HG02798 (cell line): ENCODE measurements around the gene PARP8.

Experiments used
- ATAC-seq: cut with Tn5 transposase; IDR thresholded peaks from one replicate; pipeline ENCODE4 v1.9.1; 2021; ENCODE audit warnings: mild to moderate bottlenecking; ENCODE audit not compliant: unreplicated experiment, poor library complexity

Gene PARP8

DNA sequence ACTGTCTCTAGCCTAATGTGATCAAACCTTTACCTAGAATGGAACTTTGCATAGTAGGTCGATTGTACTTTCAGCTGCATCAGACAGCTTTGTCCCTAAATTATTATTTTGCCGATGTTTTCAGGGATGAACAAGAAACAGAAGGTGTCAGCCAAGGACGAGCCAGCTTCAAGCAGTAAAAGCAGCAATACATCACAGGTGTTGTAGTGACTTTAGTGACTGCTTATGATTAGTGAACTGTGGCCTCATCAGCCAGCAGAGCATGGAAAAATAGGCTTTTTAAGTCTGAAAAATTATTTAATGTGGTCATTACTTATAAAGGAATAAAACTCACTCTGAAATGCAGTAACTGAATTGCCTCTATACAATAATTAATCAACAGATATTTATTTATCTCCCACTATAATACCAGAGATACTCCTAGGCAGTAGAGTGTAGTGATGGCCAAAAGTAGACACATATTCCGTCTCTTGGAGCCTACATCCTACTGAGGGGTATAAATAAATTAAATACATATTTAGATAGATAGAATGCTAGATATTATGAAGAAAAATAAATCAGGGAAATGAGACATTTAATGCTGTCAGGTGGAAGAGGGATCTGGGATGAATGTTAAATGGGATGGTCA, 166.3 kb downstream of the PARP8 start:
- ATAC-seq = no peak

DNA sequence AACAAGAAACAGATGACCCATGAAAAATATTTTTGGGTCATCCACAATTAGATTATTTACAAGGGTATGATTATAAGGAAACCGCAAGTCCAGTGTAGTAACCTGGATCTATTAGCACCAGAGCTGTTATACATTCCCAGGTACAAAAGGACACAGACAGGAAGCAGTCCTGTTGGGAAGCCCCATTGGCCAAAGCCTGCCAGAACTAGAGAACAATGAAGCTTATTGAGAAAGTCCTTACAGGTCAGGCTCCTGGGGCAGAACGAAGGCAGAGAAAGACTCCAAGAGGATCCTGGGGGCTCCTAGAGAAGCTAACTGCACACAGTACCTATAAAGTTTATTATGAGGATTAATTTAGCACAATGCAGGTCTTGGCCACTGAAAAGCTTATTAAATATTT, 169.9 kb downstream of the PARP8 start:
- ATAC-seq = no peak

DNA sequence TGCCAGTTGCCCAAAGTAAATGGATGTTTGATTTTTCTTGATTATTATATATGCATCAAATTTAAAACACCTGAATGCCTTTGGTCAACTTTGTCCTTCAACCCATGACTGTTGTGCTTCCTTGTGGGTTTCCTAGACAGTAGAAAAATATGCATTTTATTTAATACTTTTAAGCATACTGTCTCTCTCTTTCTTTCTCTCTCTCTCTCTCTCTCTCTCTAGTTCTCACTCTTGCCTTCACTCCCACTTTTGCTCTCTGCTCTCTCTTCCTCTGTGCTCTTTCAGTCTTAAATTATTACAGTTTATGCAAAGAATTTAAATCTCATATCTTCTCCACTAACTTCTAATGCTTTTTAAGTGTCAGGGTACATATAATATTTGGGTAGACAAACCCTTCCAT, 173.0 kb downstream of the PARP8 start:
- no peak for ATAC-seq

DNA sequence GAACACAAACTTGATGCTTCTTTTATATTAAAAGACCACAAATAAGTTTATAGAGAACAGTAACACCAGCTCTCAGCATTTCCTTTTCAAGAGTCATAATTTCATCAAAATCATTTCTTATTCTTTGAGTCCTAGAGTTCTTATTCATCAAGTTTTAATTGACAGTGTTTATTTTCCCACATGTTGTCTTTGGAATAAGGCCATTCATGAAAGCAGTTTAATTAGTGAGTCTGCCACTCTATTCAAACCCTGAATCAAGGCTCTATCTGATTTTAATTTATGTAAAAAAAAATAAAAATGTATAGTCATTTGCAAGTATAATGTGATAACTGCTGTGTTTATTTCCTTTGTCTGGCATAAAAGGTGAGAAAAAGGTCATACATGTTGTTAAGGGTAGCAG, 176.7 kb downstream of the PARP8 start:
- ATAC-seq = no peak

DNA sequence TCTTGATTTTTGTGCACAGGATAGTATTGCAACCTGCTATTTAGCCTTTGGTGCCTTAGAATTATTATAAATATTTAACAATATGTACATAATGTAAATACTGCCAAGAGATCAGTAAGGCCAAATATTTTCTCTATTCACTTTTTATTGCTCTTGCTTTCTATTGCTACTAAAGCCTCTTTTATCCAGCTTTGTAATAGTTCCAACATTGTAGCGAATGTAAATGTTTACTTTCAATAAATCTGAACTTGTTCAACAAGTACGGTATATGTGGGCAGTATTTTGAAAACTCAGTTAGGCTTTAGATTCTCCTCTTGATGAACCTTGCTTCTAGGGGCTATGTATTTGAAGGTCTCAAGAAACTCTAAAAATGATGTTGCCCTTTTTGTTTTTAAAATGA, 179.8 kb downstream of the PARP8 start:
- no peak for ATAC-seq

DNA sequence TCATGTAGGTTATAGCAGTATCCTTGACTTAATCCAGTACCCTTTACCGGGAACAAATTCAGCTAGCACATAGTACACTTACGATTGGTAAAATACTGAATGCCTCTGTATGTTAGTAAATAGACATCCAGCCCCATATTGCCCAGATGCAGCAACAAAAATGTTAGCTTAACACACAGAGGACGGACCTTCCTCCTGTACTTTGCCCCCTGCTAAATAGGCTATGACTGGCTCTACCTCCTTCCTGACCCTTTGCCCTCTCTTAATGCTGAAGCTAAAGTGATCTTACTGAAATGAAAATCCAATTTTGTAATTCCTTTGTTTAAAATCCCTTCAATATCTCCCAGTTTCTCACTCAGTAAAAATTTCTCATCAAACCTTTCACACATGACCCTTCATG, 183.1 kb downstream of the PARP8 start:
- ATAC-seq = no peak

DNA sequence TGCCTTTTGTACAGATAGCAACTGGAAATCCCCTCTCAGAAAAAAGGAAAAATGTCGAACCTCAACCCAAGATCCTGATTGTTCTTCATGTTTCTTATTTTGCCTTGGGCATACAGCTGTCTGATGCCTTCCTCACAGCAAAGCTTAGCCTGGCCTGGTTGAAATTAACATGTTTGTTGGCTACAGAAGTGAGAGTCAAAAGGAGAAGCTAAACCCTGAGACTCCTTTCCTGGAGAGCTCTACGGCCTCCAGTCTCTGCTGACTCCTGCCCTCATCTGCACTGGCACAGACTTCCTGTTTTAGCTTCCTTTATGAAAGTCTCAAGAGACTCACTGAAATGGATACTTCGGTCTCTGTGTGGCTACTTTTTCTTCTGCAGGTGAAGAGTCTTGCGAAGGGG, 186.7 kb downstream of the PARP8 start:
- peak; percentile 72 for ATAC-seq

DNA sequence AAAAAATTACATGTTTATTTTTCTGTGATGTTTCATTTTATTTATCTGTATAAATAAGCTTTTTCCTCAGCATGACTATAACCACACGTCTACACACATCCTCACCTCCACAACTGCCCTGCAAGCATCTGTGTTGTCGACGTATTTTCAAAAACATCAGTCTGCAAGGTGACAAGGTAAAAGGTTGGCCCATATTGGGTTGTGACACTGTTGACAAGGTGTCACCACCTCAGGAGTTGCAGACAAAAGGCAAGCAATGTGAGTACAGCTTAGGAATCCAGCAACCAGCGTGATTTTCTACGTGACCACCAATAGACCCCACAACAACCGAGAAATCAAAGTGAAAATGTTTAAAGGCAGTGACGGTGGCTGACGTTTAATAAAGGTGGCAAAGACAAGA, 187.6 kb downstream of the PARP8 start:
- no peak for ATAC-seq

DNA sequence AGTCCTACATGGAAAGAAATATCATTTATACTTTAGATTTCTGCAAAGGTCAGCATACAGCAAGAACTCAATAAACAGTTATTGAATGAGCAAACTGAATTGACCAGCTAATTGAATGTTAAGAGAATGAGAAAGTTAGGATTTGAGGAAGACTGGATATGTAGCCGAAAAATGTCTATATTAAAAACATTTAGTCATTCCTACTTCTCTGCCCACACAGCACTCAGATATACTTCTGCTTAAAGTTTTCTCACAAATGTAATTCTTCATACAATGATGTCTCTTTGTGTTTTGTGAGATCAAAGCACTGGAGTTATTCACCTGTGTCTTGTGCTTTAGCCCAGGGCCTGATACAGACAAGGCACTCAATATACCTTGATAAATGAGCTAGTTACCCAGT, 188.6 kb downstream of the PARP8 start:
- no peak for ATAC-seq

DNA sequence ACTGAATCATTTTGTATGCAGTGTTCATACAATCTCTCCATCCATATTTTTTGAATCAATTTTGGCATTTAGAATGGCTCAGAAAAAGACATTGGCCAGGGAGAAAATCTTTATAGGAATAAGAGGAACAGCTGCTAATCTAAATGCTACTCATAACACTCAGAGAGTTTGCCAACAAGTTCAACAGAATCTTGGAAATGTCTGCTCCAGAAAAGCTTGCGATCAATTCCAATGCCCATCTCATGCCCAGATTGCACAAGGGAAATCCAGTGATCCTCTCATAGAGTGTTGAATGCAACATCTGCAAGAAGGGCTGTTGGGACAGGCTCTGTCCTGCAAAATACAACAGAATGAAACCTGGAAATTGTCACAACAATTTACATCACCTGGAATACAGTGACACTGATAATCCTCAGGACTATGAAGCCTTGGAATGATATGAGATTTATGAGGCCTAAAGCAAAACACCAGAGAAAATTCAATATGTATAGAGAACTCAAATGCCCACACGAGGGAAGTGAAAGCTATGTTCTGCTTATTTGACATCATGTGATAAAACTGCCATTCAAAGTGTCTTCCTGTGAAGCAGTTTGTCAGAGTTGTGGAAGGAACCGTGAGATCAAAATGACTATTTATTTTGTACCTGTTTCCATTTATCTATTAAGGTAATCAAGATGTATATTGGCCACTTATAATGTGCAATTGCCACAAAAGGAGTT, 190.1 kb downstream of the PARP8 start:
- peak; percentile 75 for ATAC-seq

DNA sequence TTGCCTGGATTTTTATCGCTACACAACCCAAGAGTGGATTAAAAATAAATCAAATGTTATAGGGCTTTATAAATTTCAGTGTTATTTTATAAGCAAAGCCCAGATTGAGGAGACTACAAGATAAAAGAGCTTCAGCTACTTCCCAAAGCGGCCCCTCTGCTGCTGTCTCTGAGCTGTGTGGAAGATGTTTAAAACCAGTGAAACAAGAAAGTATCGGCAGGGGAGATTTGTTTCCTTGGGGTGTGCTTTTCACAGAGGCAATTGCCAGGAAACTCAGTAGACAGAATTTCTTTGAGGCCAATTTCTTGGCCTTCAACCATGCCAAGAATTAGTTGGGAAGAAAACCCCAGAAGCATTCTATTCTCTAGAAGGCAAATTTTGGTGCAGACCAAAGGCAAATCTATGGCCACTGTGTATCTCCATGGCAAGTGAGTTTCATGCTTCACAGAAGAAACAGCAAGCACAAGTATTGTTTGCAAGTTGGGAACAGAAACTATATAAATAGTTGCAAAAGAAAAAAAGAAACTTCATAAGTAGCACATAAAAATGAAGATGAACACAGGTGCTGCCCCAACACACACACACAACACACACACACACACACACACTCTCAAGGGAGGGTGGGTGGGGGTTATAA, 197.2 kb downstream of the PARP8 start:
- no peak for ATAC-seq

DNA sequence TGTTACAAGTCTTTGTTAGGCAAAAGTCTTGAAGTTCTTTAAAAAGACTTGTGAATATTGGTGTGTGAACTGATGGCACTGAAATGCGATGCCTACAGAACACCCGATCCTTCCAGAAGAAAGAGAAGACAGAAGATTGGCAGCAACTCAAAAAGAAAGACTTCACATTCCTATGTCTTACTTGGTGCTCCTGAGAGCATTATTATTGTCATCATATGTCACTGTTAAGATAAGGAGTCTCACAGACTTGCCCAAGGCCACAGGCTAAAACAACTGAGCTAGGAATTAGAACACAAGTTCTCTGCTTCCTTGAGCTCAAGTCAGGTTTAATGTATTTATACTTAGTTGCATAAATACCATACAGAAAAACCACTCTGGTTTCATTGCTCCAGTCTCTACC, 198.0 kb downstream of the PARP8 start:
- ATAC-seq = no peak

DNA sequence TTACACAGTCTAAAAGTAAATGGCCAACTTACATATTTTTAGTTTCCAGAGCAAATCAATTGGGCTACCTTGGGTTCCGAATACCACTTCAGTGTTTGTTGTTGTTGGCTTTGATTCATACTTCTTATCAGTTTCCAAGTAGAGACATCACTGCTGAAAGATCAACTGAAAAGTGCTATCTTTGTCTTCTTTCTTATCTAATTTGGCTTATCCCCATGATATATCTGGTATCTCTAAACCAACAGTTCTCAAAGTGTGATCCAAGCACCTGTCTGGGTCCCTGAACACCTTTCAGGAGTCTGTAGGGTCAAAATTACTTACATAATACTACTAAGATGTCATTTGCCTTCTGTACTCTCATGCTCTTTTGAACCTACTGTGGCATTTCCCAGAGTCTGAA, 200.0 kb downstream of the PARP8 start:
- no peak for ATAC-seq

DNA sequence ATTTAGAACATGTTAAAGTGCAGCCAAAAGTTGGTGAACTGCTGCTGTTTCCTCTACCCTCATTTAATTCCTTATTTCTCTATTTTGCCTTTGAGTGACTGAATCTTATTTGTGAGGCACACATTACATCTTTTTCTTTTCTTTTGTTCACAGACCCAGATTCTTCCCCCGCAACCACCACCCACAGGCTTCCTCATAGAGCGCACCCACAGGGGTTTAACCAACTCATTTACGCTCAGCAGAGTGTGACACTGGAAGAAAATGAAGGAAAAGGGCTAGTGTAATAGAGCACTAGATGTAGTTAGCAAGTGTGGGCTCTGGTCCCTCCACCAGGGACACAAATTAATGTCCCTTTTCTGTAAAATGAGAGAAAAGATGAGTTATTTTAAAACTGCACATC, 200.7 kb downstream of the PARP8 start:
- no peak for ATAC-seq

DNA sequence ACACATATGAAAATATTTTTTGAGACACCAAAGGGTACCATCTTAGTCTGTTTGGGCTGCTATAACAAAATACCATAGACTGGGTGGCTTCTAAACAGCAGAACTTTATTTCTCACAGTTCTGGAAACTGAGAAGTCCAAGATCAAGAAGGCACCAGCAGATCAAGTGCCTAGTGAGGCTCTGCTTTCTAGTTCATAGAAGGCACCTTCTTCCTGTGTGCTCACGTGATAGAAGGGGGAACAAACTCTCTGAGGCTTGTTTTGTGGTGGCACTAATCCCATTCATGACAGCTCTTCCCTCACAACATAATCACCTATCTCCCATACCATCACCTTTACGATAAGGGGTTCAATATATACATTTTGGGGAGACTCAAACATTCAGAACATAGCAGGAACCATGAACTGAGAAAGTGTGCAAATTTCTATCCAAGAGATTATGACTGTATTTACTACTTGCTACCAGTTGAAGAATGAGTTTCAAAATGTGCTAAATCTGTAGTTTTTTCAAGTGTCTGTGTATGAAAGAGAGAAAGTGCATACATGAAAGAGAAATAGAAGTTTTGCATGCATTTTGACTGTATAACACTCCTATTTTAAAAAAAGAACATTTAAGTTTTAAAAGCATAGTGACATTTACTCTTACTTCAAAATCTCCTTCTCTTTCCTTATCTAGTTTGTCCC, 207.3 kb downstream of the PARP8 start:
- no peak for ATAC-seq

DNA sequence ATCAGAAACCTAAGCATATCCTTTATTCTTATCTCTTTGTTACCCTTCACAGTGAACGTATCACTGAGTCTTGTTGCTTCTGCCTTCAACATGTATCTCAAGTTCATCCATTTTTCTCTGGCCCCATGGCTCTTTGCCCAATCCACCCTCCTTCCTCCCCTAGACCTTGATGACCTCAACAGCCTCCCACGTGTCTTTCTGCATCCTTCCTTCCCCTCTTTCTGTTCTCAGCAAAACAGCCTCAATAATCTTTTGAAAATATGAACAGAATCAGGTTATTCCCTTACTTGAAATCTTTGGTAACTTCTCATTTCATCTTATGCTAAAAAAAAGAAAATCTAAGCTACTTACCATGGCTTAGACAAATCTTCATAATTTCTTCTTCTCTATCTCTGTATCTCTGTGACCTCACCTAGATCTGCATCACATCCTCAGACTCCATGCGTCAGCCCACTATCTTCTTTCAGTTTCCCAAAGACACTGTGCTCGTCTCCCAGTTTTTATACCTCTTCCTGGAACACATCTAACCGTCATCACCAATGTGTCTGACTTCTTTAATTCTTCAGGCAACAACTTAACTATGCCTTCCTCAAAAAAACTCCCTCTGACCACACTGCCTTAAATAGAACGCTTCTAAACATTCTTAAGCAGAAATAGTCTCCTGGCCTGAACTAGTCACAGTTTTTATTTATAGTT, 208.0 kb downstream of the PARP8 start:
- ATAC-seq = no peak

DNA sequence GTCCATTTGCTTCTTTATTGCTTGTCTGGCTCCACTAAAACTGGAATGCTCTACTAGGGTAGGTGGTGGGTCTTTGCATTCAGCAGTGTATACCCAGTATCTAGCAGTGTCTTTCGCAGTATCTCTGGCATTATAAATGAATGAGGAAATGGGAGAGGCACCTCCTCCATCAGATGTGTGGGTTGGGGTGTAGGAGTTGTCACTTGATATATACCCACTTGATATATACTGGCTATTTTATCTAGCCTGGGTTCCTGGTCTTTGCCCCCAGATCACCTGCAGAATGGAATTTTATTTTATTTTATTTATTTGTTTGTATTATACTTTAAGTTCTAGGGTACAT, 208.5 kb downstream of the PARP8 start:
- ATAC-seq = no peak

DNA sequence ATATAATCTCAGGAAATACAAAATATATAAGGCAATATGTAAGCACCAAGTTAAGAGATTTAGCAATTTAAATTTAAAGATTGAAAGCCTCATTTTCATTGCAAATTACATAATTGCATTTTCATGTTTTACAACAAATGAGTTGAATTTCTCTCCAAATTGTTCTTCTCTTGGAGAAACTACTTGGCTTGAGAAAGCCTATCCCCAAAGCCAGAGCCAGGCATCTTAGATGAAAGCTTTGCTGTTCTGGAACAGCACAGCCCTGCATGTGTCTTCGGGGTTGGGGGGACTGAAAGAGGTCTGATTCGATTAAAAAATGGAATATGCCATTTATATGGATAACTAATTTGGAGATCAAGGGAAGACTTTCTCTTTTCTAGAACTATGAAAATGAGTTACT, 212.0 kb downstream of the PARP8 start:
- ATAC-seq = no peak

DNA sequence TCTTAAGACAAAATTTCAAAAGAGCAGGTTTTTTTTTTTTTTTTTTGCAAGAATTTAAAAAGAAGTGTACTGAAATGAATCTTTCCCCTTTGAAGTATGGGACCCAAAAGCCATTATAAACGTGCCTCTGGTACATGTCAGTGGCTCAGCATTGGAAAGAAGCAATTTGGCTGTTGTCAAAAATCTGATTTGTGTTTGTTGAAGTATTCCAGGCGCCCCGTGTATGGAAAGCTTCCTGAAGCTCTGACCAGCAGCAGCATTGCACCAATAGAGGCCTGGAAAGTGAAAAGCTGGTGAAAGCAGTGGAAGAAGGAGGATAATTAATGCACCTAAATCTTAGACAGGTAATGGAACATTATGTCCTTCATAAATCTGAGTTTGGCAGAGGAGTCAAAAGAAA, 215.0 kb downstream of the PARP8 start:
- no peak for ATAC-seq

DNA sequence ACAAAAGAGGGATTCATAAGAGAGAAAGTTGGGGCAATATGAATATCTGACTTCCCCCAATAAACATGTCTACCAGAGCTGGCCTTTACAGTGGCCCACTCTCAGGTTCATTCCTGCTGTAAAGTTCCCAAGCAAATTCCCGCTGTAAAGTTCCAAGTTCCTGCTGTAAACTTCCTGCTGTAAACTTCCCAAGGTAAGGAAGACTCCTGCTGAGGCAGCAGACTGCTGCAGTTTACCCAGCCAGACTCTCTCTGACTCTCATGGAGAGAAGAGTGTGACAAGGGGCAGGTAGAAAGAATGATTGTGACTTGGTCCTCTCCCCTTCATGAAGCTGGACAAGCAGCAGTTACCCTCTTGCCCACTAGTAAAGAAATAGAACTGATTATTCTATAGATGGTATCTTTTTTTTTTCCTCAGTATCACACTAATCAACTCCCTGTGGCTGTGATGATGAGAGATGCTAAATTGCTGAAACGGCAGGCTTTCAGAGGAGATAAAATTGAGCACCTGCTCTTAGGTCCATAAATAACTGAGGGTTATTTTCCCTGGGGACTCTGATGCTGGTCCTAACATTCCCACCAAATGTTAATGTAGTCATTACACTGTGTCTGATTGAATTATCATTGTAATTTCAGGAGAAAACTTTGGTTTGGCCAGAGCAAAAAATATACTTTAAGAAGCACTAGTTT, 220.4 kb downstream of the PARP8 start:
- no peak for ATAC-seq
